GM21529 (cell line): Measurements from ENCODE around the gene GOLPH3.
"Not testable (repeated sequence)": the region's sequence is repeated elsewhere in the genome, so short reads cannot be mapped to it uniquely, and the experiment has no call there.

ENCODE experiments used
- ATAC-seq: cut with Tn5 transposase; IDR thresholded peaks from one replicate; pipeline ENCODE4 v1.9.1; 2021; ENCODE audit not compliant: unreplicated experiment

Gene GOLPH3

DNA sequence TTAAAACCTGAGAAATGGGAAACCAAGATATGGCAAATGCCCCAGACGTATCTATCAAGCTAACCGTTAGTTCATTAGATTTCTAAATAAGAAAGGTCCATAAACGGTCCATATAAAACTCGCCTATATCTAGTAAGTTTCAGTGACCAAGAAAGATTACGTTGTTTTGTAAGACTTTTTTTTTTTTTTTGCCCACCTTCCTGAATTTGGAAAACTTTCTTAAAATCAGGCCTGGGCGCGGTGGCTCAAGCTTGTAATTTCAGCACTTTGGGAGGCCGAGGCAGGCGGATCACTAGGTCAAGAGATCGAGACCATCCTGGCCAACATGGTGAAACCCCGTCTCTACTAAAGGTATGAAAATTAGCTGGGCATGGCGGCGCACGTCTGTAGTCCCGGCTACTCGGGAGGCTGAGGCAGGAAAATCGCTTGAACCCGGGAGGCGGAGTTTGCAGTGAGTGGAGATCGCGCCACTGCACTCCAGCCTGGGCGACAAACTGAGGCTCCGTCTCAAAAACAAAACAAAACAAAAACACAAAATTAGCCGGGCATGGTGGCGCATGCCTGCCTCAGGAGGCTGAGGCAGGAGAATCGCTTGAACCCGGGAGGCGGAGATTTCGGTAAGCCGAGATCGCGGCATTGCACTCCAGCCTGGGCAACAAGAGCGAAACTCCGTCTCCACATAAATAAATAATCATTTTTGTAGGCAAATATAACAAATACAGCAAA is 1.8 kb downstream of the GOLPH3 start:
- not testable (repeated sequence) for ATAC-seq

DNA sequence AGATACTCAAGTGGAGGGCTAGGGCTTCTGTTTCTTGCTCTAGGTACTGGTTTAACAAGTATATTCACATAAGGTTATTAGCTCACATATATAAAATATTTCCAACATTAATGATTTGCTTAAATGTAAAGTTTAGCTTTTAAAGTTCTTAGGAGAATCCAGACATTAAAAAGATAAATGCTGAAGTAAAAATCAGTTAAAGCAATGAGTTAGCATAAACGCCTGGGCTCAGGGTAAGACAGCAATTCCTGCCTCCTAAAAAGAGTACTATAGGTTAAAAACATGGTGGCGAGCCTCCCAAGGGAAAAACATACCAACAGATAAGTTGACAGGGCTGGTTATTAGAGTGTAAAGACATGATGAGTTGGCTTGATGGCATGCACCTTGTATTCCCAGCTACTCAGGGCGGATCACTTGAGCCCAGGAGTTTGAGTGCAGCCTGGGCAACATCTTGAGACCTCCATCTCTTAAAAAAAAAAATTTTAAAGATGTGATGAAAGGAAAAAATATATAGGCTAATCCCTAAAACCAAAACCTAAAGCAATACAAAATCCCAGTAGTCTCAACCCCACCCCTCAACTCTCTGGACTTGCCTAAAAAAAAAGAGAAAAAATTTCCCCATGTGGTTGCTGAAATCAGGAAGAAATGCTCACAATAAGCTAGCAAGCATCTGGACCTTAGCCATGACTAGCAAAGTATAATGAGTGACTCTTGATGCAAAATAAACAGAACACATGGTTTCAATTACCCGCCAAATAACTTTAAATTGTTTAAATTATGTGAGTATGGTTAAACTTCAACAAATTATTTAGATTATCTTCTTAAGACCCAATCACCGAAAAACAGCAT is 3.6 kb downstream of the GOLPH3 start:
- ATAC-seq: no peak

GRCh38 chr5:32168460-32169033 is 5.6 kb downstream of the GOLPH3 start:
- ATAC-seq: no peak

GRCh38 chr5:32165597-32165996 is 8.5 kb downstream of the GOLPH3 start:
- ATAC-seq: no peak

DNA sequence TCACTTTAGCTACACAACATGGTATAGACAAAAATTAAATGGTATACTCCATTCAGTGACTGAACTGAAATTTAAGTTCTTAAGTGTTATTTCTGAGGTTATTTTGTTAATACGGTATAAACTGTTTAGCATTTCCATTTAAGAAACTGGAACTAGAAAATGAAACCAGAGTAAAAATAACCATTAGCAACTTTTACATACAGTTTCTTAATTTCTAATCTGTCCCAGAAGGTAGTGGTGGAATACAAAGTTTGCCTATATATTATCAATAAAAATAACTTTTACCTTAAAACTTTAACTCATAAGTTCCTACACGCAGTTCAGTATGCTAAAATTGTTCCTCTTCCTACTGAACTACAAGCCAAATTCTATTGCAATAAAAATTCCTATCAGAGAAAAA is 10.3 kb downstream of the GOLPH3 start:
- ATAC-seq: peak; percentile 56

- no peak for ATAC-seq
These were observed 11.1 kb downstream of the GOLPH3 start for GRCh38 chr5:32163053-32163452.

- no peak for ATAC-seq
These were observed 13.9 kb downstream of the GOLPH3 start for GRCh38 chr5:32160228-32160627.

GRCh38 chr5:32159328-32160072 is 14.6 kb downstream of the GOLPH3 start:
- peak; percentile 35 for ATAC-seq

DNA sequence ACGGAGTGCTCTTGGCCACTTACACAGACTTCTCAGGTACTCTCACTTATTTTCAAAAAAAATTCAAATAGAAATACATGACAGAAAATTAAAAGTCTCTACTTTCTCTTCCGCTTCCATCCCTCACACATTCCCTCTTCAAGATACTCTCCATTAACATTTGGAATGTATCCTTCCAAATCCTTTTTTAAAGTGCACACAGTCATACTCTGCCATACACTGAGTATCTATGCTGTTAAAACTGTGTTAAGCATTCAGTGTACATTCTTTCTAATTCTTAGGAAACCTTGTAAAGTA is 15.5 kb downstream of the GOLPH3 start:
- no peak for ATAC-seq

GRCh38 chr5:32157078-32157477 is 17.0 kb downstream of the GOLPH3 start:
- no peak for ATAC-seq

GRCh38 chr5:32156635-32157034 is 17.5 kb downstream of the GOLPH3 start:
- no peak for ATAC-seq

- no peak for ATAC-seq
These were observed 18.9 kb downstream of the GOLPH3 start for GRCh38 chr5:32155211-32155610.

GRCh38 chr5:32153723-32154122 is 20.4 kb downstream of the GOLPH3 start:
- no peak for ATAC-seq

DNA sequence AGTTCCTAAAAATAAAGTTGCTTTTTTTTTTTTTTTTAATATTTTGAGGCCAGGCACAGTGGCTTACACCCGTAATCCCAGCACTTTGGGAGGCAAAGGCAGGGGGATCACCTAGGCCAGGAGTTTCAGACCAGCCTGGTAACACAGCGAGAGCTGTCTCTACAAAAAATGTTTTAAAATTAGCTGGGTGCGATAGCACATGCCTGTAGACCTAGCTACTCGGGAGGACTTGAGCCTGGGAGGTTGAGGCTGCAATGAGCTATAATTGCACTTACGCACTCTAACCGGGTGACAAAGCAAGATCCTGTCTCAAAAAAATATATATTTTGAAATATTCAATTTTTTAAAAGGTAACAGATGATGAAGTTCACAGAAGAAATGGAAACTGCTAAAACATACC is 22.9 kb downstream of the GOLPH3 start:
- ATAC-seq: no peak

DNA sequence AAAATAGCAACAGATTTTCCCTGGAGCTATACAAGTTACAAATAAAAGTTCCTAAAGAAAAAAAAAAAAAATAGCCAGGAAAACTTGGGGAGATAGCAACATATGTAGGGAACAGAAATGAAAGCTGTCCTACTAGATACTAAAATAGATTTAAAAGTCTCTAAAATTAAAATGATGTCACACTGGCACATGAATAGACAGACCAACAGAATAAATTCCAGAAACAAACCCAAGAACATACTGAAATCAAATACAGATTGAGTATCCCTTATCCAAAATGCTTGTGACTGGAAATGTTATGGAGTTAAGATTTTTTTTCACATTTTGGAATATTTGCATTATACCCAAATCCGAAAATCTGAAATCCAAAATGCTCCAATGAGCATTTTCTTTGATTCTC is 23.8 kb downstream of the GOLPH3 start:
- no peak for ATAC-seq

- ATAC-seq: no peak
These were observed 26.2 kb downstream of the GOLPH3 start for GRCh38 chr5:32147959-32148358.

DNA sequence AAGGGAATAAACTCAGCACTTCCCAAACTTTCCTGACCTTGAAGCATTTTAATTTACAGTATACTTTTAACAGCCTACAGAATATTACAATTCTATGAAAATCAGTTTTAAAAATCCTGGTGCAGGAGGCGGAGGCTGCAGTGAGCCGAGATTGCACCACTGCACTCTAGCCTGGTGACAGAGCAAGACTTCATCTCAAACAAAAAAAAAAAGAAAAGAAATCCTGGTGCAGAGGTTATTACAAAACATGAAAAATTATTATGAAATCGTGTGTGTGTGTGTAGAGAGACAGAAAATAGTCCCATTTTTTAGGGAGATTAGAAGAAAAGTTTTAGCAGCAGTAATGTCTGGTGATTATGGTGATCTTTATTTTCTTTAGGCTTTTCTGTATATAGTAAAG is 26.9 kb downstream of the GOLPH3 start:
- no peak for ATAC-seq

- ATAC-seq: no peak
These were observed 28.7 kb downstream of the GOLPH3 start for GRCh38 chr5:32145378-32145777.

GRCh38 chr5:32144378-32145207 is 29.5 kb downstream of the GOLPH3 start:
- no peak for ATAC-seq

- no peak for ATAC-seq
These were observed 30.3 kb downstream of the GOLPH3 start for GRCh38 chr5:32143617-32144377.
